Keratinocyte (primary cell): ENCODE data around the gene FXYD2.

ENCODE experiments used
- EZH2 ChIP-seq: IDR thresholded peaks from one replicate; pipeline ENCODE4 v1.6.1; 2012; ENCODE audit warnings: inconsistent platforms, mild to moderate bottlenecking, low read length, moderate library complexity
- TF ChIP-seq, protein P1 (sequence below), 3 experiments: IDR thresholded peaks in 1 of 3; conservative IDR thresholded peaks in 1 of 3; optimal IDR thresholded peaks in 1 of 3; 2 replicates in 2 of 3; 3 replicates in 1 of 3; pipeline versions ENCODE3 to v1.5.1; 2011; ENCODE audit warnings: low read length in 3 of 3, mild to moderate bottlenecking in 3 of 3, moderate library complexity in 2 of 3, control low read depth in 1 of 3, inconsistent platforms in 1 of 3; ENCODE audit not compliant: insufficient read depth in 2 of 3; ENCODE audit errors: extremely low read depth in 1 of 3

DNA sequence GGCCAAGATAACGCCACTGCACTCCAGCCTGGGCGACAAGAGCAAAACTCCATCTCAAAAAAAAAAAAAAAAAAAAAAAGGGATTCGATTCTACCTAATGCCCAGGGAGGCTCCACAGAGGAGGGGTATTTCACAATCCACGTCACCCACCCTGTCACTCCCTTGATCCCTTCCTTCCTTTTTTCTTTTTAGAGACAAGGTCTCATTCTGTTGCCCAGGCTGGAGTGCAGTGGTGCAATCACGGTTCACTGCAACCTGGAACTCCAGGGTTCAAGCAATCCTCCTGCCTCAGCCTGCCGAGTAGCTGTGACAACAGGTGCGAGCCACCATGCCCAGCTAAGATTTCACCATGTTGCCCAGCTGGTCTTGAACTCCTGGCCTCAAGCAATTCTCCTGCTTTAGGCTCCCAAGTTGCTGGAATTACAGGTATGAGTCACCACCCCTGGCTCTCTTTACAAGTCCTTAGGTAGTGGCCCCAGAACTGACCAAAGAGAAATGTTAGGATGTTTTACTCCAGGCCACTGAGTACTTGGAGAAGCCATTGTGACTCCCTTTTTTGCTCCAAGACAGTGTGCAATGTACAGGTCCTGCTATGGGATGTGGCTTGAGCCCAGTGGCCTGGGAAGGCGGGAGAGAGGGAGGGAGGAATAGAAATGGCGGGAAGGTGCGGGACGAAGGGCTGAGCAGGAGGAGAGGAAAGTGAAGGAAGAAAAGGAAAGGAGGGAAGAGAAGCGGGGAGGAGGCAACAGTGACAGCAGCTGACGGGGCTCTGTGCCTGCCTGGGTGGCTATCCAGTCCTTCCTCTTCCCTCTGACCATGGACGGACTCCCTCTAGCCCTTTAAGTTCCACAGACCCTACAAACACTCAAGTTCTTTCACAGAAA lies 11.8 kb upstream of the FXYD2 start:
- TF ChIP-seq, protein P1, sequence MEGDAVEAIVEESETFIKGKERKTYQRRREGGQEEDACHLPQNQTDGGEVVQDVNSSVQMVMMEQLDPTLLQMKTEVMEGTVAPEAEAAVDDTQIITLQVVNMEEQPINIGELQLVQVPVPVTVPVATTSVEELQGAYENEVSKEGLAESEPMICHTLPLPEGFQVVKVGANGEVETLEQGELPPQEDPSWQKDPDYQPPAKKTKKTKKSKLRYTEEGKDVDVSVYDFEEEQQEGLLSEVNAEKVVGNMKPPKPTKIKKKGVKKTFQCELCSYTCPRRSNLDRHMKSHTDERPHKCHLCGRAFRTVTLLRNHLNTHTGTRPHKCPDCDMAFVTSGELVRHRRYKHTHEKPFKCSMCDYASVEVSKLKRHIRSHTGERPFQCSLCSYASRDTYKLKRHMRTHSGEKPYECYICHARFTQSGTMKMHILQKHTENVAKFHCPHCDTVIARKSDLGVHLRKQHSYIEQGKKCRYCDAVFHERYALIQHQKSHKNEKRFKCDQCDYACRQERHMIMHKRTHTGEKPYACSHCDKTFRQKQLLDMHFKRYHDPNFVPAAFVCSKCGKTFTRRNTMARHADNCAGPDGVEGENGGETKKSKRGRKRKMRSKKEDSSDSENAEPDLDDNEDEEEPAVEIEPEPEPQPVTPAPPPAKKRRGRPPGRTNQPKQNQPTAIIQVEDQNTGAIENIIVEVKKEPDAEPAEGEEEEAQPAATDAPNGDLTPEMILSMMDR (optimal IDR thresholded peaks at IDR 0.05 in 1 of 3, IDR thresholded peaks at IDR 0.05 in 1 of 3, conservative IDR thresholded peaks at IDR 0.05 in 1 of 3; ENCODE audit: extremely low read depth in 1 of 3, insufficient read depth in 2 of 3, low read length in 3 of 3): no peak
- TF ChIP-seq EZH2: no peak
